Muscle of leg (tissue), 11 donors: Measurements from ENCODE around the gene RICTOR. TPM values are rescaled to one million over a fixed set of nuclear protein-coding genes. Genes with fewer than 3 reads are reported as not detected.

Experiments used
- DNase-seq: peaks from one replicate; pipeline ENCODE4 v3.0.0; 2013
- H3K27ac ChIP-seq: one replicate; pipeline ENCODE4 v1.5.1; 2013; ENCODE audit warnings: mild to moderate bottlenecking, low read length, control low read depth
- H3K27me3 ChIP-seq: one replicate; pipeline ENCODE4 v1.6.1; 2013; ENCODE audit warnings: low read length; ENCODE audit not compliant: control insufficient read depth, insufficient read depth
- H3K36me3 ChIP-seq: one replicate; pipeline ENCODE4 v1.6.1; 2013; ENCODE audit warnings: low read length; ENCODE audit not compliant: control insufficient read depth, insufficient read depth
- H3K4me1 ChIP-seq: one replicate; pipeline ENCODE4 v1.6.1; 2013; ENCODE audit warnings: low read length; ENCODE audit not compliant: control insufficient read depth, insufficient read depth
- H3K4me3 ChIP-seq: one replicate; pipeline ENCODE4 v1.5.1; 2013; ENCODE audit warnings: low read length, control low read depth
- H3K9me3 ChIP-seq: replicated peaks from 2 replicates; pipeline ENCODE4 v1.6.1; 2013; ENCODE audit warnings: low read depth, low read length; ENCODE audit not compliant: control insufficient read depth
- WGBS: methylation state at CpG from one replicate; pipeline ENCODE4 v1.1.5; 2013; ENCODE audit warnings: missing lambda C conversion rate; ENCODE audit not compliant: insufficient coverage; 5-methylcytosine and 5-hydroxymethylcytosine counted together
- polyA plus RNA-seq, 8 donors: library from polyadenylated mRNA; unstranded; fragments of 120-200 nt; gene quantifications; one replicate each; pipeline versions ENCODE4 v1.2.1 to v1.2.3, GENCODE V29; 2013; ENCODE audit warnings: inconsistent platforms in 1 of 8, low replicate concordance in 1 of 8; ENCODE audit not compliant: insufficient read length in 8 of 8, insufficient read depth in 1 of 8
- total RNA-seq: library from RNA; stranded (reverse); fragments of 120-200 nt; gene quantifications from one replicate; pipeline ENCODE4 v1.2.4, GENCODE V29; 2013

The RICTOR gene
- total and polyA plus RNA-seq, 9 donors, result 9.0 to 22.6 (median 12.3) TPM

DNA sequence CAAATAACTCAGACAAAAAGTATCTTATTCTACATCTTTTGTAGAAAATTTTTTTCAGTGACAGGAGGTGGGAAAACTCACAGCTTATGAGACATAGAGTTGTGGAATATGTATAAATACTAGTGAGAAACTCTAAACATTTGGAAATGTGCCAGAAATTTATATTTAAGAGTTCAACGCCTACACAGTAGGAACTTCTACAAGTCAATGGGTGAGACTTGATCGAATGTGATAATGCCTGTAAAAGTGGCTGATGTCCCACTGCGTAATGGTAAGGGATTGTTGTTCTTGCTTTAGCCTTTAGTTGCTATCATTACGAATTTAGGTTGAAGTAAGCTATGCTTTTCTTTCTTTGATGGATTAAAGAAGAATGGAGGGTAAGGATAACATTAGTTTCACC, 40.0 kb upstream of the RICTOR start:
- DNase-seq, result no peak
- no peaks in the 10 kb centered on the region for H3K36me3 ChIP-seq
- WGBS, result 93% methylated on average over 2 of the region's 4 CpGs
- H3K4me1 ChIP-seq, result no peaks in the 10 kb centered on the region
- H3K27me3 ChIP-seq, result no peaks in the 10 kb centered on the region
- no peak overlapping the region for H3K4me3 ChIP-seq
- H3K27ac ChIP-seq, result no peak overlapping the region
- no peaks in the 10 kb centered on the region for H3K9me3 ChIP-seq

GRCh38 chr5:39113354-39113953, 39.3 kb upstream of the RICTOR start:
- Histone ChIP-seq H3K36me3 (no peaks in the 10 kb centered on the region), H3K4me3 (no peak overlapping the region), H3K27me3 (no peaks in the 10 kb centered on the region), H3K4me1 (no peaks in the 10 kb centered on the region), H3K9me3 (no peaks in the 10 kb centered on the region), H3K27ac (no peak overlapping the region)
- no CpG with 5 or more reads among the region's 4 CpGs for WGBS
- DNase-seq, result no peak

GRCh38 chr5:39109606-39110005, 35.4 kb upstream of the RICTOR start:
- H3K9me3 ChIP-seq, result no peaks in the 10 kb centered on the region
- no peak for DNase-seq
- no peaks in the 10 kb centered on the region for H3K27me3 ChIP-seq
- H3K4me1 ChIP-seq, result no peaks in the 10 kb centered on the region
- WGBS, result 80% methylated on average over 1 of the region's 2 CpGs
- H3K36me3 ChIP-seq, result no peaks in the 10 kb centered on the region
- H3K27ac ChIP-seq, result no peak overlapping the region
- no peak overlapping the region for H3K4me3 ChIP-seq

DNA sequence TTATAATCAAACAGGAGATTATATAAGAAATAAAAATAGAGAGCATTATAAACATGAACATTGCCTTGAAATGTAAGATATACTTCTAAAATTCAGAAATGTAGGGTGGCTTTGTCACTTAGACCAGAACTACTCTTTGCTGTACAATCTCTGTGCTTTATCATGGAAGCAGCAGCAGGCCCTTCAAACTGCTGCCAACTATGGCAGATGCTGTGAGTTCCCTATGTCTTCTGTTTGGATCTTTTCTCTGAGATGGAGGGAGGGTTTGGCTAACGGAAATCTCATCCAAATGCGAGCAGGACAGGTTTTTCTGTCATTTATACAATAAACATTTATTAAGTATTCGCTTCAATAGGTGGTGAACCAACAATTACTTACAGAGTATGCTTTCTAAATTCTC, 34.8 kb upstream of the RICTOR start:
- WGBS, result no CpG with 5 or more reads among the region's 3 CpGs
- no peak for DNase-seq
- H3K36me3 ChIP-seq, result no peaks in the 10 kb centered on the region

DNA sequence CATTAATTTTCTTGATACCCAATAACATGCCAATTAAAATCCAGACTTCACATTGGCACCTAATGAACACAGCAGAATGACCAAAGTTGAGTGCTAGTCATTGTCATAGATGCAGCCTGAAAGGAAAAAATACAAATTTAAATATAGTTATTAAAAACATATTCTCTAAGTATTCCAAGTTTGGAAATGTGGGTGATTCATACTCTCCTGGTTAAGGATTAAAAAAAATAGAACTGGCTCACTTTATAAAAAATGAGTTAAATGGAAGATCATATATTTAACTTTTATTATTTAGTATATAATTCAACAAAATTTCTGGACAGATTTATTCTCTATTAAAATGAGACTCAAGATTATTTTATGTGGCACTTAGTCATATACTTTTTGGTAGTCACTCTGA, 33.2 kb upstream of the RICTOR start:
- no peaks in the 10 kb centered on the region for H3K36me3 ChIP-seq
- H3K9me3 ChIP-seq, result no peaks in the 10 kb centered on the region
- no peak overlapping the region for H3K4me3 ChIP-seq
- H3K27me3 ChIP-seq, result no peaks in the 10 kb centered on the region
- H3K4me1 ChIP-seq, result no peaks in the 10 kb centered on the region
- no peak for DNase-seq
- H3K27ac ChIP-seq, result no peak overlapping the region

More for the DNA sequence above, 34.8 kb upstream of the RICTOR start:
- Histone ChIP-seq H3K4me1 (no peaks in the 10 kb centered on the region), H3K27me3 (no peaks in the 10 kb centered on the region), H3K9me3 (no peaks in the 10 kb centered on the region), H3K27ac (no peak overlapping the region), H3K4me3 (no peak overlapping the region)

DNA sequence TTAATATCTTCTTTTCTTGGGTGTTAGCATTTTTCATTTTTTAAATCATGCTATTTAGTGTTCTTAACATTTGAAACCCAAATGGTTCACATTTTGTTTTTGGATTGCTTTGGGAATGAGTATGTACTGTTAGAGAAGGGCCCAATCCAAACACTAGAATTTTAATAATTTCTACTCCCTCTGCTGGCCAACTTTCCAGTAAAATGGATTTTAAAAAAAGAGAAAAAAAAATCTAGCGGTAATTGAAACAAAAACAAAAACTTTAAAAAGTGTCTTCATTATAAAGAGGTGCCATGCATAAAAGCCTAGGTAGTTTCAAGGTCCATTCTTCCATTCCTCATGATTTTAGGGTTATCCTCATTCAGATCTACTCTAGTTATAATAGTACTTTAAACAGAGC, 32.1 kb upstream of the RICTOR start:
- H3K9me3 ChIP-seq, result no peaks in the 10 kb centered on the region
- peak; percentile 26 for DNase-seq
- WGBS, result no CpG with 5 or more reads among the region's 1 CpG
- H3K27ac ChIP-seq, result no peak overlapping the region
- H3K4me3 ChIP-seq, result no peak overlapping the region
- H3K36me3 ChIP-seq, result no peaks in the 10 kb centered on the region
- no peaks in the 10 kb centered on the region for H3K27me3 ChIP-seq
- H3K4me1 ChIP-seq, result no peaks in the 10 kb centered on the region

DNA sequence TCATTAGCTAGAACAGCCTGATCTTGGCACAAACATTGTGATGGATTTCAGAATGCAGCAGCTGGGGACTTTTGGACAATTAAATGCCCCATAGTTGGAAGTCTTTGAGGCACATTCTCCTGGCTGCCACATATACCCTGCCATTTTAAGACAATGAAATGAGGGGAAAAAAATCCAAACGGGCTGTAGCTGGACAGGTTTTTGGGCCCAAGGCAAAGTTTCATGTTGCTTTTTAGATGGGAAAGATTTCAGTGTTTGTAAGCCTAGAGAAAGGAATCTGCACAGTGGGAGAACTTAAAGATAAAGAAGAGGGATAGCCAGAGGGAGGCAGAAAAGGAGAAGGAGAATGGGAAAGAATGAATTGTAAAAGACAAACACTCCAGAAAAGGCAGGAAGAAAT, 30.0 kb upstream of the RICTOR start:
- no peaks in the 10 kb centered on the region for H3K9me3 ChIP-seq
- H3K4me3 ChIP-seq, result no peak overlapping the region
- no peaks in the 10 kb centered on the region for H3K4me1 ChIP-seq
- H3K36me3 ChIP-seq, result no peaks in the 10 kb centered on the region
- no peak for DNase-seq
- H3K27ac ChIP-seq, result no peak overlapping the region
- H3K27me3 ChIP-seq, result no peaks in the 10 kb centered on the region
- WGBS, result no CpG with 5 or more reads among the region's 1 CpG

- H3K36me3 ChIP-seq, result no peaks in the 10 kb centered on the region
- no peaks in the 10 kb centered on the region for H3K4me1 ChIP-seq
- H3K4me3 ChIP-seq, result no peak overlapping the region
- no peak for DNase-seq
- 92% methylated on average over 4 of the region's 4 CpGs for WGBS
- H3K27me3 ChIP-seq, result no peaks in the 10 kb centered on the region
- no peaks in the 10 kb centered on the region for H3K9me3 ChIP-seq
- H3K27ac ChIP-seq, result no peak overlapping the region
These were observed 28.5 kb upstream of the RICTOR start for GRCh38 chr5:39102684-39103155.

- no peak overlapping the region for H3K27ac ChIP-seq
- H3K4me1 ChIP-seq, result no peaks in the 10 kb centered on the region
- H3K4me3 ChIP-seq, result no peak overlapping the region
- H3K36me3 ChIP-seq, result no peaks in the 10 kb centered on the region
- H3K27me3 ChIP-seq, result no peaks in the 10 kb centered on the region
- no peak for DNase-seq
- 50% methylated on average over 2 of the region's 7 CpGs for WGBS
- H3K9me3 ChIP-seq, result no peaks in the 10 kb centered on the region
These were observed 26.7 kb upstream of the RICTOR start for GRCh38 chr5:39100851-39101396.

DNA sequence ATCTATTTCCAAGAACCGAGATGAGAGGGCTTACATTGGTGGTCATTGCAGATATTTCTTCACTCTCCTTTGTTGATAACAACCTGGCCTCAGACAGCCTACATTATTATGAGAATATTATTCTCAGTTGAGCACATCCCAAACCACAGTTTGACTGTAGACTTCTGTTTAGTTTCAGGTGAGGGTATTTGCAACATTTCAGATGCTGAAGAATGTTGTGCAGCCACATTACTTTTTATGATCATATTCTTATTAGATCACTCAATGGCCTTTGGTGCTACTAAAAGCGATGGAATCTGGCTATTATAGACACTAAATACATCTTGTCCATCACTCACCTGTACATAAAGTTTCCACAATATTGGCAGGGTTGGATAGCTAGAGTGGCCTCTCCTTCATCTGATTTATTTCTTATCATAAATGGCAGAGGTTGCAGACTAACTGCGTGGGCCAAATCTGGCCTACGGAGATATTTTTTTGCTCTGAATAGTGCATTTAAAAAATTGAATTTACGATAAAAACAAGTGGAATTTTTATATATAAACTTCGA, 26.2 kb upstream of the RICTOR start:
- no peak overlapping the region for H3K4me3 ChIP-seq
- H3K9me3 ChIP-seq, result no peaks in the 10 kb centered on the region
- DNase-seq, result no peak
- no peaks in the 10 kb centered on the region for H3K4me1 ChIP-seq
- no peaks in the 10 kb centered on the region for H3K36me3 ChIP-seq
- WGBS, result no CpG with 5 or more reads among the region's 6 CpGs
- H3K27me3 ChIP-seq, result no peaks in the 10 kb centered on the region
- H3K27ac ChIP-seq, result no peak overlapping the region

GRCh38 chr5:39099831-39100230, 25.6 kb upstream of the RICTOR start:
- Histone ChIP-seq H3K4me3 (no peak overlapping the region), H3K4me1 (no peaks in the 10 kb centered on the region), H3K36me3 (no peaks in the 10 kb centered on the region), H3K9me3 (no peaks in the 10 kb centered on the region), H3K27me3 (no peaks in the 10 kb centered on the region), H3K27ac (no peak overlapping the region)
- no peak for DNase-seq
